Activated B cell treated with CpG ODN at 0.5 μM for 24 hours (primary cell): Measurements from ENCODE around the gene TAGLN2. TPM values are rescaled to one million over a fixed set of nuclear protein-coding genes. Genes with fewer than 3 reads are reported as not detected.

Source experiments
- ATAC-seq: fragments of 200-7000 bp; cut with Tn5 transposase; one replicate; pipeline ENCODE4 v1.10.0; 2021; ENCODE audit warnings: low read depth, mild to moderate bottlenecking, moderate library complexity
- CTCF ChIA-PET: fragments of 350-600 bp; sonication (Branson Sonifier 250); formaldehyde crosslinking; loops from one replicate; lab custom pipeline; 2021; ENCODE audit warnings: antibody characterized with exemption; lab: Charles Lee
- POLR2A ChIA-PET: fragments of 350-600 bp; sonication (Branson Sonifier 250); formaldehyde crosslinking; loops from one replicate; lab custom pipeline; 2021; ENCODE audit warnings: antibody characterized with exemption; lab: Charles Lee
- DNase-seq: peaks from one replicate; pipeline ENCODE4 v3.0.0; 2022
- H3K27ac Mint-ChIP-seq: one replicate; pipeline ENCODE4 v1.8.0; 2020; ENCODE audit warnings: mixed read lengths
- H3K27me3 Mint-ChIP-seq: one replicate; pipeline ENCODE4 v1.8.0; 2021; ENCODE audit warnings: mixed read lengths
- H3K36me3 Mint-ChIP-seq: one replicate; pipeline ENCODE4 v1.8.0; 2021; ENCODE audit warnings: low read depth, mixed read lengths
- H3K4me1 Mint-ChIP-seq: one replicate; pipeline ENCODE4 v1.8.0; 2021; ENCODE audit warnings: mixed read lengths
- H3K4me3 Mint-ChIP-seq: one replicate; pipeline ENCODE4 v1.8.0; 2020; ENCODE audit warnings: mild to moderate bottlenecking, mixed read lengths
- H3K9me3 Mint-ChIP-seq: one replicate; pipeline ENCODE4 v1.8.0; 2020; ENCODE audit warnings: mixed read lengths
- intact Hi-C: fragments of 100-400 bp; cut with micrococcal nuclease; formaldehyde crosslinking; loops from one replicate; pipeline ENCODE4 v1.15.1; 2024
- total RNA-seq: library from RNA; stranded (reverse); gene quantifications from 2 replicates; pipeline ENCODE4 v1.2.3, GENCODE V29; 2022
- TF ChIP-seq, protein P1 (sequence below): fragments of 200-600 bp; IDR thresholded peaks from one replicate; pipeline ENCODE4 v1.8.0; 2022; ENCODE audit warnings: antibody characterized with exemption, mild to moderate bottlenecking

The TAGLN2 gene
- total RNA-seq, 1 donor from 2014 or later, result 327 TPM

DNA sequence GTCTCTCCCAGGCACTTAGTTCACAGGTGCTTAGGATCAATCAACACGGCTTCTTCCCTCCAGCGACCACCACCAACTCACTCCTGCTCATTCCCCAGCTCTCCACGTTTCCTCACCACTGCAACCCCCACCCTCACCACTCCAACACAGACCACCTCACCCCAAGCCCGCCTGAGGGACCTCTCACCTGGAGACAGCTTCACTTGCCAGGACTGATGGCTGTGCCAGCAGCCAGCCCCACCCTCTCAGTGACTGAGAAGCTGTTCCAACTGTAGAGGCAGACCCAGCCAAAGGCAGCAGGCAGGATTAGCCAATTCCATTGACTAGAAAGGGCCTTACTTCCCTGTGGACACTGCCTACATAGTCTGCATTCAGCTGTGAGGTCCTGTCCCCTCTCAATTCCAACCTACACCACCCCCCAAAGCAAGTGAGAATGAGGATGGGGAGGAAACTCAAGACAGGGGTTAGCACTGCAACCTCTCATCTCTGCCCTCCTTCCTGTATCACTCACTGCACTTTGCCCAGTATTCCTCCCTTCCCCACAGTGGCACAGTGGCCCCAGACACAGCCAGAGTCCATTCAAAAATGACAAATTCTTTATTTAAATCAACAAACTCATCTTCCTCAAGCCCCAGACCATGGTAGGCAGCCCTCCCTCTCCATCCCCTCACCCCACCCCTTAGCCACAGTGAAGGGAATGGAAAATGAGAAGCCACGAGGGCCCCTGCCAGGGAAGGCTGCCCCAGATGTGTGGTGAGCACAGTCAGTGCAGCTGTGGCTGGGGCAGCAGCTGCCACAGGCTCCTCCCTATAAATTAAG lies 7.6 kb downstream of the TAGLN2 start:
- ATAC-seq (no peak), DNase-seq (no peak)
- ChIA-PET POLR2A (no interaction called here), CTCF (no interaction called here)
- H3K27me3 Mint-ChIP-seq, result no peaks in the 10 kb centered on the region
- H3K4me1 Mint-ChIP-seq, result peaks cover 72% of the 10 kb centered on the region
- intact Hi-C loops, result no loop called here
- H3K4me3 Mint-ChIP-seq, result no peak overlapping the region
- peaks cover 63% of the 10 kb centered on the region for H3K36me3 Mint-ChIP-seq
- H3K9me3 Mint-ChIP-seq, result no peaks in the 10 kb centered on the region
- TF ChIP-seq, protein P1, sequence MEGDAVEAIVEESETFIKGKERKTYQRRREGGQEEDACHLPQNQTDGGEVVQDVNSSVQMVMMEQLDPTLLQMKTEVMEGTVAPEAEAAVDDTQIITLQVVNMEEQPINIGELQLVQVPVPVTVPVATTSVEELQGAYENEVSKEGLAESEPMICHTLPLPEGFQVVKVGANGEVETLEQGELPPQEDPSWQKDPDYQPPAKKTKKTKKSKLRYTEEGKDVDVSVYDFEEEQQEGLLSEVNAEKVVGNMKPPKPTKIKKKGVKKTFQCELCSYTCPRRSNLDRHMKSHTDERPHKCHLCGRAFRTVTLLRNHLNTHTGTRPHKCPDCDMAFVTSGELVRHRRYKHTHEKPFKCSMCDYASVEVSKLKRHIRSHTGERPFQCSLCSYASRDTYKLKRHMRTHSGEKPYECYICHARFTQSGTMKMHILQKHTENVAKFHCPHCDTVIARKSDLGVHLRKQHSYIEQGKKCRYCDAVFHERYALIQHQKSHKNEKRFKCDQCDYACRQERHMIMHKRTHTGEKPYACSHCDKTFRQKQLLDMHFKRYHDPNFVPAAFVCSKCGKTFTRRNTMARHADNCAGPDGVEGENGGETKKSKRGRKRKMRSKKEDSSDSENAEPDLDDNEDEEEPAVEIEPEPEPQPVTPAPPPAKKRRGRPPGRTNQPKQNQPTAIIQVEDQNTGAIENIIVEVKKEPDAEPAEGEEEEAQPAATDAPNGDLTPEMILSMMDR, result no peak
- peak overlapping the region; percentile 67 for H3K27ac Mint-ChIP-seq

DNA sequence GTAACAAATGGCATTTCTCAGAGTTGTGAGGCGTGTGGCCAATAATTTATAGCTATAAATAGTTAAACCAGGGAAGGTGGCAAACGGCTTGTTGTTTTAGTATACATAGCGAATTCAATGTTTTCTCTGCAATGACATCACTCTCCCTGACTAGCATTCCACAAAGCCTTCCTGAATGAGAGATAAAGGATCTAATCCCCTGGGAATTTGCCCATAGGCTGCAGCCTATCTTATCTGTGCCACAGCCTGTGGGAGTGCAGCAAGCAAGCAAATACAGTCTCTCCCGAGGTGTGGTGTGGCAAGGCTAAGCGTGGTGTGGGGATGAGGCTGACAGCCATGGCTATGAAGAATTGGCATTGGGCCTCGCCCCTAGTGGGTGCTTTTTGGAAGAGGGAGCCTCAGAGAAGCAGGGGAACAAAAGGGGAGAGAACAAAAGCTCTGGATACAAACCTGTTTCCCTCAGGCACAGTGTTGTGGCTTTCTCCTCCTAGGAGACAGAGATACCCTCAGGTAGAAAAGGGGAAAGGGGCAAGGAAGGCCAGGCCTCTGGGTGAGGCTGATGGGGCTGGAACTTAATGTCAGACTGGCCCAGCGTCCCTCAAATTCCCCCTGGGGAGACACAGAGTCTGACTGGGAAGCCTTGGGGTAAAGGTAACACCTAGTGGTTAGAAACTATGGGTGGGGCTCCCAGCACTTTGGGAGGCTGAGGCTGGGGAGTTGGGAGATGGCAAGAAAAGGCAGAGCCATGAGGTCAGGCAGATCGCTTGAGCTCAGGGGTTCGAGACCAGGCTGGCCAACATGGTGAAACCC lies 8.9 kb downstream of the TAGLN2 start:
- Mint-ChIP-seq H3K27me3 (no peaks in the 10 kb centered on the region), H3K36me3 (peaks cover 62% of the 10 kb centered on the region), H3K4me1 (peaks cover 72% of the 10 kb centered on the region), H3K27ac (peak overlapping the region; percentile 68), H3K9me3 (no peaks in the 10 kb centered on the region), H3K4me3 (no peak overlapping the region)
- no peak for ATAC-seq
- POLR2A ChIA-PET, result interaction anchor here (0.6 kb wide), 1 partner anchor 17 kb away, joined by 9 read pairs; no protein-coding TSS in a partner anchor
- no peak for DNase-seq
- CTCF ChIA-PET, result interaction anchor here (1.3 kb wide), 1 partner anchor 26 kb away, joined by 3 read pairs; no protein-coding TSS in a partner anchor
- TF ChIP-seq, protein P1, result no peak
- intact Hi-C loops, result no loop called here

GRCh38 chr1:159915571-159916241 lies 9.6 kb downstream of the TAGLN2 start:
- ATAC-seq, result no peak
- ChIA-PET CTCF (interaction anchor here (1.3 kb wide), 1 partner anchor 26 kb away, joined by 3 read pairs; no protein-coding TSS in a partner anchor), POLR2A (no interaction called here)
- TF ChIP-seq, protein P1, result no peak
- peaks cover 72% of the 10 kb centered on the region for H3K4me1 Mint-ChIP-seq
- no peaks in the 10 kb centered on the region for H3K27me3 Mint-ChIP-seq
- no peak for DNase-seq
- H3K36me3 Mint-ChIP-seq, result peaks cover 56% of the 10 kb centered on the region
- intact Hi-C loops, result no loop called here
- H3K9me3 Mint-ChIP-seq, result no peaks in the 10 kb centered on the region
- peak overlapping the region; percentile 46 for H3K27ac Mint-ChIP-seq
- H3K4me3 Mint-ChIP-seq, result no peak overlapping the region

DNA sequence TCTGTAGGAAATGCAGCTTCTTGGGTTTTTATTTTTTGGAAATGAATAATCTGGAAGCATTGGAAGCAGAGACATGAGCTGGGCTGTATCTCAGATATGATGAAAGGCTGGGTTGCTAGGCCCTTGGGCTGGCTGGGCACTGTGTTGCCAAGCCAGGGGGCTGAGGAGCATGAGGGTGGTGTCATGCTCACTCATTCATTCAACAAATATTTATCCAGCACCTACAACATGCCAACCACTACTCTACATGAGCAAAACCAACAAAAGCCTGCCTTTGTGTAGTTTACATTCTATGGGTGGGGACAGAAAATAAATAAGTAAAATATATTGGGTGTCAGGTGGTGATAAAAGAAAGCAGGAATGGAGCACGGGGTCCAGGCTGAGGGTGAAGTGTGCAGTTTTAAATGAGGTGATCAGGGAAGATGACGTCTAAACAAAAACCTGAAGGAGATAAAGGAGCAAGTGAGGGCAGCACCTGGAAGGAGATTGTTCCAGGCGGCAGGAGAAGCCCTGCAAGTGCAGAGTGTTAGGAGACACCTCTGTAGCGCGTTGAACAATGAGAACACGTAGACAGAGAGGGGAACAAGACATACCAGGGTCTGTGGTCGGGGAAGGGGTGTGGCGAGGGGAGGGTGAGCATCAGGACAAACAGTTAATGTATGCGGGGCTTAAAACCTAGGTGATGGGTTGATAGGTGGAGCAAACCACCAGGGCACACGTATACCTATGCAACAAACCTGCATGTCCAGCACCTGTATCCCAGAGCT lies 10.9 kb downstream of the TAGLN2 start:
- intact Hi-C loops, result no loop called here
- DNase-seq (no peak), ATAC-seq (no peak)
- ChIA-PET POLR2A (no interaction called here), CTCF (no interaction called here)
- peaks cover 43% of the 10 kb centered on the region for H3K36me3 Mint-ChIP-seq
- TF ChIP-seq, protein P1, result no peak
- H3K27me3 Mint-ChIP-seq, result no peaks in the 10 kb centered on the region
- peak overlapping the region; percentile 27 for H3K27ac Mint-ChIP-seq
- H3K9me3 Mint-ChIP-seq, result no peaks in the 10 kb centered on the region
- peaks cover 70% of the 10 kb centered on the region for H3K4me1 Mint-ChIP-seq
- H3K4me3 Mint-ChIP-seq, result no peak overlapping the region
